ENCODE data around the gene STRAP.

- no peak for TF ChIP-seq CTCF (IDR thresholded peaks at IDR 0.05)
- TF ChIP-seq POLR2A (IDR thresholded peaks at IDR 0.05), result no peak
Observed at GRCh38 chr12:15932971-15933370, 50.8 kb downstream of the STRAP start.
